Measurements from ENCODE around the gene MPZL1. TPM values are rescaled to one million over a fixed set of nuclear protein-coding genes. Genes with fewer than 3 reads are reported as not detected.

The MPZL1 gene
- total RNA-seq, 1 experiment from 2014 or later: 52.9 TPM

DNA sequence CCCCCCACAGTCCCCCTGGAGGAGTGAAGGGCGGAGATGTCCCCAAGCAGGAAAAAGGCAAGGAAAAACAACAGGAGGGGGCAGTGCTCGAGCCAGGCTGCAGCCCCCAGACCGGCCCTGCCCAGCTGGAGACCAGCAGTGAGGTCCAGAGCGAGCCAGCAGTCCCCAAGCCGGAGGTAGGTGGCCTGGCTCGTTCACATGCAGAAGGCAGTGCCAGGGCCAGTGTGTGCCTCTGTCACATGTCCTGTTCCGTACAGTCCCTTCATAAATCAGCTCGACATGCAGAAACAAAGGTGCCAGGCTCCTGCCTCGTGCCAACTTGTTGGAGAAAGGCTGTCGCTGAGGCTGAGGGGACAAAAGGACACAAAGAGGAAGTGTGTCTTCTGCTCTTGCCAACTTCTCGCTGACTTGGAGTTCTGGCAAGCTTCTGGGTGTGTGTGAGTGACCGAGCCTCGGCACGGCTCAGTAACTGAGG, 24.1 kb upstream of the MPZL1 start:
- intact Hi-C loops (cut with micrococcal nuclease): no loop called here
- Histone ChIP-seq H3K27ac (ENCODE audit: low read depth, low read length) (no peak overlapping the region), H3K27me3 (ENCODE audit: insufficient read depth, low read length) (no peaks in the 10 kb centered on the region), H3K9me3 (ENCODE audit: control insufficient read depth in 1 of 2, insufficient read depth in 1 of 2, low read depth in 1 of 2, low read length in 2 of 2) (no peaks in the 10 kb centered on the region), H4K20me1 (ENCODE audit: insufficient read depth) (no peaks in the 10 kb centered on the region), H3K4me2 (ENCODE audit: low read length) (no peak overlapping the region), H3K4me1 (ENCODE audit: control insufficient read depth in 1 of 2, insufficient read depth in 2 of 2, low read length in 2 of 2) (no peaks in the 10 kb centered on the region), H2AFZ (ENCODE audit: low read depth, low read length, poor library complexity, severe bottlenecking) (no peak overlapping the region), H3K4me3 (replicated peaks in 1 of 2; ENCODE audit: low read depth in 1 of 2, low read length in 2 of 2) (no peak overlapping the region), H3K79me2 (ENCODE audit: insufficient read depth, low read length) (no peaks in the 10 kb centered on the region), H3K9me2 (ENCODE audit: insufficient read depth) (no peaks in the 10 kb centered on the region), H3K36me3 (ENCODE audit: control insufficient read depth in 1 of 2, insufficient read depth in 2 of 2, low read length in 2 of 2) (no peaks in the 10 kb centered on the region), H3K9ac (ENCODE audit: low read length) (no peak overlapping the region)
- ChIA-PET RAD21 (ENCODE audit: low non-redundant PET in 1 of 2, low total read pairs in 2 of 2, uncharacterized antibody in 2 of 2, unreplicated experiment in 2 of 2) (no interaction called here), CTCF (no interaction called here), POLR2A (interaction anchor here (1.3 kb wide), 1 partner anchor 17 kb away, joined by 5 read pairs; no protein-coding TSS in a partner anchor)
- no TSS peak for BruUV-seq (replicated peaks)
- ATAC-seq (no peak), DNase-seq (ENCODE audit: low read depth, low spot score) (no peak)
- TF ChIP-seq REST (IDR thresholded peaks at IDR 0.05; ENCODE audit: low read depth): no peak
- TF ChIP-seq, protein P1, sequence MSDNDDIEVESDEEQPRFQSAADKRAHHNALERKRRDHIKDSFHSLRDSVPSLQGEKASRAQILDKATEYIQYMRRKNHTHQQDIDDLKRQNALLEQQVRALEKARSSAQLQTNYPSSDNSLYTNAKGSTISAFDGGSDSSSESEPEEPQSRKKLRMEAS (IDR thresholded peaks at IDR 0.05): no peak
- no peak for TF ChIP-seq RAD21 (IDR thresholded peaks at IDR 0.05; ENCODE audit: low read depth)
- no peak for TF ChIP-seq SRF (IDR thresholded peaks at IDR 0.05; ENCODE audit: low read depth)
- no peak for TF ChIP-seq ZBTB33 (IDR thresholded peaks at IDR 0.05; ENCODE audit: extremely low read depth, insufficient replicate concordance, low read length)
- TF ChIP-seq SP1 (IDR thresholded peaks at IDR 0.05; ENCODE audit: low read depth): no peak
- TF ChIP-seq, protein P2, sequence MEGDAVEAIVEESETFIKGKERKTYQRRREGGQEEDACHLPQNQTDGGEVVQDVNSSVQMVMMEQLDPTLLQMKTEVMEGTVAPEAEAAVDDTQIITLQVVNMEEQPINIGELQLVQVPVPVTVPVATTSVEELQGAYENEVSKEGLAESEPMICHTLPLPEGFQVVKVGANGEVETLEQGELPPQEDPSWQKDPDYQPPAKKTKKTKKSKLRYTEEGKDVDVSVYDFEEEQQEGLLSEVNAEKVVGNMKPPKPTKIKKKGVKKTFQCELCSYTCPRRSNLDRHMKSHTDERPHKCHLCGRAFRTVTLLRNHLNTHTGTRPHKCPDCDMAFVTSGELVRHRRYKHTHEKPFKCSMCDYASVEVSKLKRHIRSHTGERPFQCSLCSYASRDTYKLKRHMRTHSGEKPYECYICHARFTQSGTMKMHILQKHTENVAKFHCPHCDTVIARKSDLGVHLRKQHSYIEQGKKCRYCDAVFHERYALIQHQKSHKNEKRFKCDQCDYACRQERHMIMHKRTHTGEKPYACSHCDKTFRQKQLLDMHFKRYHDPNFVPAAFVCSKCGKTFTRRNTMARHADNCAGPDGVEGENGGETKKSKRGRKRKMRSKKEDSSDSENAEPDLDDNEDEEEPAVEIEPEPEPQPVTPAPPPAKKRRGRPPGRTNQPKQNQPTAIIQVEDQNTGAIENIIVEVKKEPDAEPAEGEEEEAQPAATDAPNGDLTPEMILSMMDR (IDR thresholded peaks at IDR 0.05 in 2 of 3, conservative IDR thresholded peaks at IDR 0.05 in 1 of 3; ENCODE audit: borderline replicate concordance in 1 of 3, insufficient read depth in 1 of 3, low read depth in 2 of 3, low read length in 2 of 3): no peak
- TF ChIP-seq FOSL1 (IDR thresholded peaks at IDR 0.05; ENCODE audit: low read depth): no peak
- TF ChIP-seq ELF1 (IDR thresholded peaks at IDR 0.05; ENCODE audit: borderline replicate concordance, low read depth): no peak
- TF ChIP-seq SIN3A (IDR thresholded peaks at IDR 0.05; ENCODE audit: low read depth): no peak
- TF ChIP-seq EGR1 (IDR thresholded peaks at IDR 0.05; ENCODE audit: low read depth): no peak
- no peak for TF ChIP-seq TCF7L2 (IDR thresholded peaks at IDR 0.05; ENCODE audit: borderline replicate concordance, extremely low read depth, insufficient read depth, insufficient read length)
- no peak for TF ChIP-seq POLR2AphosphoS5 (IDR thresholded peaks at IDR 0.05; ENCODE audit: low read depth, low read length)
- TF ChIP-seq CBX3 (IDR thresholded peaks at IDR 0.05; ENCODE audit: low read depth): no peak
- TF ChIP-seq CEBPB (IDR thresholded peaks at IDR 0.05; ENCODE audit: low read depth): no peak
- no peak for TF ChIP-seq ATF3 (IDR thresholded peaks at IDR 0.05)
- no peak for TF ChIP-seq EZH2phosphoT487 (IDR thresholded peaks at IDR 0.05; ENCODE audit: borderline replicate concordance)
- TF ChIP-seq EZH2 (IDR thresholded peaks at IDR 0.05): no peak
- no peak for TF ChIP-seq ZNF274 (IDR thresholded peaks at IDR 0.05; ENCODE audit: low read depth, low read length)
